Measurements from ENCODE around the gene JAKMIP2. TPM values are rescaled to one million over a fixed set of nuclear protein-coding genes. Genes with fewer than 3 reads are reported as not detected.
"Not testable (repeated sequence)": the region's sequence is repeated elsewhere in the genome, so short reads cannot be mapped to it uniquely, and the experiment has no call there.

Gene JAKMIP2
- total and polyA plus RNA-seq, 9 donors = 2.0 to 4.6 (median 2.3) TPM

GRCh38 chr5:147734894-147735293 lies 47.6 kb downstream of the JAKMIP2 start:
- DNase-seq = no peak
- WGBS (ENCODE audit: insufficient coverage) = 80% methylated on average over 1 of the region's 4 CpGs
- no peak overlapping the region for H3K4me3 ChIP-seq (ENCODE audit: low read length)
- no peaks in the 10 kb centered on the region for H3K9me3 ChIP-seq (replicated peaks; ENCODE audit: control insufficient read depth, low read depth, low read length)
- no peaks in the 10 kb centered on the region for H3K4me1 ChIP-seq (ENCODE audit: control insufficient read depth, insufficient read depth, low read length)
- no peak overlapping the region for H3K27ac ChIP-seq (ENCODE audit: low read length)
- no peaks in the 10 kb centered on the region for H3K27me3 ChIP-seq (ENCODE audit: control insufficient read depth, insufficient read depth, low read length)
- H3K36me3 ChIP-seq (ENCODE audit: control insufficient read depth, insufficient read depth, low read length) = no peaks in the 10 kb centered on the region

GRCh38 chr5:147733075-147733474 lies 49.5 kb downstream of the JAKMIP2 start:
- H3K9me3 ChIP-seq (replicated peaks; ENCODE audit: control insufficient read depth, low read depth, low read length) = no peaks in the 10 kb centered on the region
- H3K27ac ChIP-seq (ENCODE audit: low read length) = no peak overlapping the region
- DNase-seq = no peak
- no peak overlapping the region for H3K4me3 ChIP-seq (ENCODE audit: low read length)
- H3K4me1 ChIP-seq (ENCODE audit: control insufficient read depth, insufficient read depth, low read length) = no peaks in the 10 kb centered on the region
- H3K36me3 ChIP-seq (ENCODE audit: control insufficient read depth, insufficient read depth, low read length) = no peaks in the 10 kb centered on the region
- no peaks in the 10 kb centered on the region for H3K27me3 ChIP-seq (ENCODE audit: control insufficient read depth, insufficient read depth, low read length)
- WGBS (ENCODE audit: insufficient coverage) = no CpG with 5 or more reads among the region's 1 CpG

- no CpG with 5 or more reads among the region's 4 CpGs for WGBS (ENCODE audit: insufficient coverage)
- H3K9me3 ChIP-seq (replicated peaks; ENCODE audit: control insufficient read depth, low read depth, low read length) = no peaks in the 10 kb centered on the region
- H3K4me3 ChIP-seq (ENCODE audit: low read length) = no peak overlapping the region
- H3K4me1 ChIP-seq (ENCODE audit: control insufficient read depth, insufficient read depth, low read length) = no peaks in the 10 kb centered on the region
- DNase-seq = no peak
- H3K36me3 ChIP-seq (ENCODE audit: control insufficient read depth, insufficient read depth, low read length) = no peaks in the 10 kb centered on the region
- no peaks in the 10 kb centered on the region for H3K27me3 ChIP-seq (ENCODE audit: control insufficient read depth, insufficient read depth, low read length)
- no peak overlapping the region for H3K27ac ChIP-seq (ENCODE audit: low read length)
Observed at GRCh38 chr5:147732291-147732883, 50.1 kb downstream of the JAKMIP2 start.

GRCh38 chr5:147731431-147732290 lies 50.9 kb downstream of the JAKMIP2 start:
- Histone ChIP-seq H3K9me3 (replicated peaks; ENCODE audit: control insufficient read depth, low read depth, low read length) (no peaks in the 10 kb centered on the region), H3K4me3 (ENCODE audit: low read length) (no peak overlapping the region), H3K27ac (ENCODE audit: low read length) (no peak overlapping the region), H3K27me3 (ENCODE audit: control insufficient read depth, insufficient read depth, low read length) (no peaks in the 10 kb centered on the region), H3K36me3 (ENCODE audit: control insufficient read depth, insufficient read depth, low read length) (no peaks in the 10 kb centered on the region), H3K4me1 (ENCODE audit: control insufficient read depth, insufficient read depth, low read length) (no peaks in the 10 kb centered on the region)
- WGBS (ENCODE audit: insufficient coverage) = no CpG with 5 or more reads among the region's 7 CpGs
- no peak for DNase-seq

GRCh38 chr5:147727200-147727599 lies 55.3 kb downstream of the JAKMIP2 start:
- no peak for DNase-seq
- Histone ChIP-seq H3K4me1 (ENCODE audit: control insufficient read depth, insufficient read depth, low read length) (no peaks in the 10 kb centered on the region), H3K27me3 (ENCODE audit: control insufficient read depth, insufficient read depth, low read length) (no peaks in the 10 kb centered on the region), H3K36me3 (ENCODE audit: control insufficient read depth, insufficient read depth, low read length) (no peaks in the 10 kb centered on the region), H3K9me3 (replicated peaks; ENCODE audit: control insufficient read depth, low read depth, low read length) (no peaks in the 10 kb centered on the region), H3K4me3 (ENCODE audit: low read length) (no peak overlapping the region), H3K27ac (ENCODE audit: low read length) (no peak overlapping the region)
- no CpG with 5 or more reads among the region's 1 CpG for WGBS (ENCODE audit: insufficient coverage)

GRCh38 chr5:147721191-147721960 lies 61.2 kb downstream of the JAKMIP2 start:
- not testable (repeated sequence) for H3K4me3 ChIP-seq (ENCODE audit: low read length); H3K27ac ChIP-seq (ENCODE audit: low read length); DNase-seq; H3K4me1 ChIP-seq (ENCODE audit: control insufficient read depth, insufficient read depth, low read length); H3K36me3 ChIP-seq (ENCODE audit: control insufficient read depth, insufficient read depth, low read length); H3K9me3 ChIP-seq (replicated peaks; ENCODE audit: control insufficient read depth, low read depth, low read length); H3K27me3 ChIP-seq (ENCODE audit: control insufficient read depth, insufficient read depth, low read length)
- 84% methylated on average over 14 of the region's 38 CpGs for WGBS (ENCODE audit: insufficient coverage)

- WGBS (ENCODE audit: insufficient coverage) = no CpG with 5 or more reads among the region's 5 CpGs
- no peak overlapping the region for H3K27ac ChIP-seq (ENCODE audit: low read length)
- peak; percentile 16 for DNase-seq
Observed at GRCh38 chr5:147713550-147714295, 68.8 kb downstream of the JAKMIP2 start.

GRCh38 chr5:147712598-147712997 lies 69.9 kb downstream of the JAKMIP2 start:
- Histone ChIP-seq H3K4me3 (ENCODE audit: low read length) (no peak overlapping the region), H3K27me3 (ENCODE audit: control insufficient read depth, insufficient read depth, low read length) (no peaks in the 10 kb centered on the region)

More at GRCh38 chr5:147713550-147714295, 68.8 kb downstream of the JAKMIP2 start:
- no peaks in the 10 kb centered on the region for H3K9me3 ChIP-seq (replicated peaks; ENCODE audit: control insufficient read depth, low read depth, low read length)
- H3K4me1 ChIP-seq (ENCODE audit: control insufficient read depth, insufficient read depth, low read length) = no peaks in the 10 kb centered on the region
- H3K4me3 ChIP-seq (ENCODE audit: low read length) = no peak overlapping the region
- H3K36me3 ChIP-seq (ENCODE audit: control insufficient read depth, insufficient read depth, low read length) = no peaks in the 10 kb centered on the region
- no peaks in the 10 kb centered on the region for H3K27me3 ChIP-seq (ENCODE audit: control insufficient read depth, insufficient read depth, low read length)

GRCh38 chr5:147712019-147712418 lies 70.5 kb downstream of the JAKMIP2 start:
- no peaks in the 10 kb centered on the region for H3K9me3 ChIP-seq (replicated peaks; ENCODE audit: control insufficient read depth, low read depth, low read length)
- H3K27me3 ChIP-seq (ENCODE audit: control insufficient read depth, insufficient read depth, low read length) = no peaks in the 10 kb centered on the region
- no peak overlapping the region for H3K4me3 ChIP-seq (ENCODE audit: low read length)
- WGBS (ENCODE audit: insufficient coverage) = 83% methylated on average over 2 of the region's 3 CpGs
- DNase-seq = no peak
- no peak overlapping the region for H3K27ac ChIP-seq (ENCODE audit: low read length)
- no peaks in the 10 kb centered on the region for H3K36me3 ChIP-seq (ENCODE audit: control insufficient read depth, insufficient read depth, low read length)
- no peaks in the 10 kb centered on the region for H3K4me1 ChIP-seq (ENCODE audit: control insufficient read depth, insufficient read depth, low read length)

More at GRCh38 chr5:147712598-147712997, 69.9 kb downstream of the JAKMIP2 start:
- WGBS (ENCODE audit: insufficient coverage) = no CpG with 5 or more reads among the region's 4 CpGs
- Histone ChIP-seq H3K27ac (ENCODE audit: low read length) (no peak overlapping the region), H3K36me3 (ENCODE audit: control insufficient read depth, insufficient read depth, low read length) (no peaks in the 10 kb centered on the region), H3K9me3 (replicated peaks; ENCODE audit: control insufficient read depth, low read depth, low read length) (no peaks in the 10 kb centered on the region), H3K4me1 (ENCODE audit: control insufficient read depth, insufficient read depth, low read length) (no peaks in the 10 kb centered on the region)
- DNase-seq = peak; percentile 23
